Measurements from ENCODE around the gene FOXJ3.

FOXJ3 gene

DNA sequence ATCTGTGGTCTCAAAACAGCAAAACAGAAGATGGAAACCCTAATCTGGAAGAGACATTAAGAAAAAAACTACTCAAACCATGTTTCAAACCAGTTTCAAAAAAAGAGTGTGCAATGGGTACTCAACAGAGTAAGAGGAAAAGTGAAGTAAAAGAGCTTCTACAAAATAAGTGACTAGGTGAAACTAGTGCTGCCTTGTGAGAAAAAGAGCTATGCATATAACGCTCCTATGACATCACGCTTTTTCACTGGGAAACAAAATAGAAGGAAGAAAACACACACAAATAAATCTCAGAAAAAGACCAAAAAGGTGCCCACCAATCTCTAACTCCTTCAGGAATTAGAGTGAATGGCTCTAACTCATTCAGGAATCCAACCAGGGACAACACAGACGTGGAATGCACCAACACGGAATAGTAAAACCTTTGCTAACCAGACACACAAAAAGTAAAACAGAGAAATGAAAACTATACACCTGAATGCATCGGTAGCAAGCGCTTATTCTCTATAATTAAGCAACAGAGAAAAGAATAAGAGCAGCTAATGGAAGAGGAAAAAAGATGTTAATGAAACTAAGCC lies 1.3 kb downstream of the FOXJ3 start:
- DNase-seq = no peak

DNA sequence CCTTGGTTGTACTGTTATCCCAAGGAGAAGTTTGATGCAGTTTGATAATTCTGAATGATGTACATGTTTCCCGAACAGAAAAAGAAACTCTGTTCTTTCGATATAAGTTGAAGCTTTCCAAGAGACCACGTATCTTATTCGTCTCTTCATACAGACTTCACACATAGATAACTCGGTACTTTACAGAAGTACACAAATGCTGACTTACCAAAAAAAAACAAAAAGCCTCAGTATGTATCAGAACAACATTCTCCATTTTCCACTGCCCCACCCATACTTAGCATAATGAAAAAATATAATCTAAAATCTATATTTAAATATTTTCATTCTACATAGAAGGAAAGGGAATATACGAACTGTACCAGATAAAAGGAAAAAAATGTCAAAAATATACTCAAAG lies 2.2 kb downstream of the FOXJ3 start:
- no peak for DNase-seq

DNA sequence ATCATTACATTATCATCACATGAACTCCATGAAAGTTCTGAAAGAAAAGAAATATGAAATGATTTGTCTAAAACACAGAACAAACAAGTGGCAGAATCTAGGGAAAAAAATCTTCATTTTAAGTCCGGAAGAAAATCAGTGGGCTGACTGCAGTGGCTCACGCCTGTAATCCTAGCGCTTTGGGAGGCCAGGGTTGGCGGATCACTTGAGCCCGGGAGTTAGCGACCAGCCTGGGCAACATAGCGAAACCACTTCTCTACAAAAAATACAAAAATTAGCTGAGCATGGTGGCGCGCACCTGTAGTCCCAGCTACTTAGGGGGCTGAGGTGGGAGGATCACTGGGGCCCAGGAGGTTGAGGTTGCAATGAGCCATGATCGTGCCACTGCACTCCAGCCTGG lies 4.8 kb downstream of the FOXJ3 start:
- DNase-seq = no peak

DNA sequence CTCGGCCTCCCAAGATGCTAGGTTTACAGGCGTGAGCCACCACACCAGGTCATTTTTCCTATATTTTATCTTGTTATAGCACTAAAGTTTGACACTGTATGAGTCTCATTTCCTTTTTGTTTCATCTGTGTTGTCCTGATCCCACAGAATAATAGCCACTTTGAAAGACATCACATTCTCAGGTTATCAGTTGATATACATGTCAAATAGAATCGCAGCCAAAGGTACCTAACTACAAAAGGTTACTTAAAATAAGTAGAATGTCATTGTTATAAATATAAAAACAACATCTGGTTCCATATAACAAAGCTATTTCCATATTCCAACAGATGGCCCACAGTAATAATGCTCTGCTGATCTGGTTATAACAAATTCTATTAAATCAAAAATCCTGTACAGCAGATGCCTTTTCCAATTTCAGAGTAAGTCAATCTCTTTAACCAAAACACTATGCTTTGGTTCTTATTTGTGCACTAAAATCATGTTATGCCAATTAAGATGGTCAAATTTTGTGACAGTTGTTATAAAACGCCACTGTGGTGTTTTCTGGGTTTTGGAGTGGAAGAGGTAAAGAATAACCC lies 6.0 kb downstream of the FOXJ3 start:
- DNase-seq = no peak

DNA sequence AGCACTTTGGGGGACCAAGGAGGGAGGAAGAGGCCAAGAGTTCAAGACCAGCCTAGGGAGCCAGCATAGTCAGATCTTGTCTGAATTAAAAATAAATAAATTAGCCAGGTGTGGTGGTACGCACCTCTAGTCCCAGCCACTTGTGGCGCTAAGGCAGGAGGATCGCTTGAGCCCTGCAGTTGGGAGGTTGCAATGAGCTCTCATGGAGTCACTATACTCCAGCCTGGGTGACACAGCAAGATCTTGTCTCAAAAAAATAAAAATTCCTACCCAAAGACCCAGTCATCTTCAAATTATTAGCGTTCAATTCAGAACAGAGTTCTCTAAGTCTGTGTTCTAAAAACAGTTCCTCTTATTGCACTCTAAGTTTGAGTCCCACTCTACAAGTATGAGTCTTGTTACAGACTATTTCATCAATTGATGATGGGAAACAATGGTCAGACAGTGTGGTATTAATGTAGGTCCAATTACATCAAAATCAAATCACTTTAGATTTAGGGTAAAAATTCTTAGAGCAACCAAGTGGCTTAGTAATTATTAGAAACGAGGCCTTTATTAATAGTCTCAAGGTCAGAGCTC lies 6.9 kb downstream of the FOXJ3 start:
- DNase-seq = no peak

DNA sequence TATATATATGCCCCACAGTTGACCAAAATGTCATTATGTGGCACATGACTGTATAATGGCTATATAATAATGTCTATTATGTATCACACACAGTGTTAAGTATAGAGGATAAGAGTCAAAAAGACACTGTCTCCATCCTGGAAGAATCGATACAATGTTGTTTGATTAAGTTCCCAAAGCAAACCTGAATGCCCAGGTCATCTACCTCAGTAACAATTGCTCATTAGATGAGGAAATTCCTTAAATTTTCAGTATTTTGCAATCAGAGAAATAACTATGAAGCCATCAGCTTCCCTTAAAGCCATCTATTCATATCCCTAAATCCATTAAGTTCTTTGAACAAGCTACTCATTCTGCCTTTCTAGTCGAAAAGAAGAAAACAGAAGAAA lies 10.0 kb downstream of the FOXJ3 start:
- no peak for DNase-seq

DNA sequence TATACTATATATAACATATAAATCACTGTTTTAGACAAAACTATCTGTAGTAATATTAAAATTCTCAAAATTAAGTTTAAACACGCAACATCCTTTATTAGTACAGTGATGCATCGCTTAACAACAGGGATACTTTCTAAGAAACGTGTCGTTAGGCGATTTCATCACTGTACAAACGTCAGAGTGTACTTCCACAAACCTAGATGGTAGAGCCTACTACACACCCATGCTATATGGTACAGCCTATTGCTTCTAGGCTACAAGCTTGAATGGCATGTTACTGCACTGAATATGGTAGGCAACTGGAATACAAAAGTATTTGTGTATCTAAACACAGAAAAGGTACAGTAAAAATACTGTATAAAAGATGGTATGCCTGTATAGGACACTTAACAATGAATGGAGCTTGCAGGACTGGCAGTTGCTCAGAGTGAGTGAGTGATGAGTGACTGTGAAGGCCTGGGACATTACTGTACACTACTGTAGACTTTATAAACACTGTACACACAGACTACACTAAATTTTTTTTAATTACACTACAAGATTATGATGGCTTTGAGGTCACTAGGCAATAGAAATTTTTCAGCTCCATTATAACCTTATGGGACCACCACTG lies 10.5 kb downstream of the FOXJ3 start:
- DNase-seq = no peak

DNA sequence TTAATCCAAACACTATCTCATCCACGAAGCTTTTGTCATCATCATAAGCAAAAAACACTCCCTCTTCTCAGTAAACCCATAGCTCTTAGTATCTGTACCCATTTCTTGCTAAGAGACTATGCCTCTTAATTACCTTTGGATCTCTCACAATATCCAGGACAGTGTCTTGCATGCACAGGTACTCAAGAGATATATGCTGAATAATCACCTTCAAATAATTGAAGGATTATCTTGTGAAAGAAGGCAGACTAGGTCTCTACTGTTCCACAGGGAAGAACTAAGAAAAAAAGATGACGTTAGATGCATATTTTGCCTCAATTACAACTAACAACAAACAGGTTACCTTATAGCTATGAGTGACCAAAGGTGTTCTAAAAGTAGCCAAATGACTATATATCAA lies 11.5 kb downstream of the FOXJ3 start:
- no peak for DNase-seq

DNA sequence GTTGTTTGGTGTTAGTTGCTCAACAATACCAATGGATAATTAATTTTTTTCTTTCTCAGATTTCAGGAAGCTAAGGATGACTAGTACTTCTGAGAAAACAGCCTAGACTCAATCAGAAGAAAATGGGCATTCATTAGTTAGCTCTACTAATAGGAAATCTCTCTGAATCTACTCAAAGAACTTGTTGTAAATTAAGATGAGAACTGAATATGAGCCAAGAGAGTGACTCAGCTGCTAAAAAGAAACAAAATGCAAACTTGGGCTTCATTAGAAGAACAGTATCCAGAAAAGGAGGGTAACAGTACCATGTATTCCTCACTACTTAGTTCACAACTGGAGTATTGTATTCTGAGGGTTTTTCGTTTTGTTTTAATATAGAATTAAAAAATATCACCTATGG lies 12.5 kb downstream of the FOXJ3 start:
- DNase-seq = no peak

DNA sequence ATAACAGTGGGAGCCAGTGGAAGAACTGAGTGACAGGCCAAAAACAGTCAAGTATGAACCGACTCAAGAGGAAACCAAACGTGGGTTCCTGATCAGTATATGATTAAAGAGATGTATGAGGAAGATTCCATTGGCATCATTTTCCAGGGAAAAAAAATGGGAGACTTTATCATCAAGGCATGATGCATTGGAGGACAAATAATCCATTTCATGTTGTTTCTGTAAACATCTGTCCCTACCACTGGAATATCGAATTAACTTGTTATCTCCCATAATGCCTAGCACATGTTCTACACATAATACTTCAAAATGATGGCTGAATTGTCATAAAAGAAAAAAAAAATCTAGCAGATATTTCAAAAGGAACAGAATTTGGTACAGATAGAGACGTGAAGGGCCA lies 13.3 kb downstream of the FOXJ3 start:
- DNase-seq = no peak

DNA sequence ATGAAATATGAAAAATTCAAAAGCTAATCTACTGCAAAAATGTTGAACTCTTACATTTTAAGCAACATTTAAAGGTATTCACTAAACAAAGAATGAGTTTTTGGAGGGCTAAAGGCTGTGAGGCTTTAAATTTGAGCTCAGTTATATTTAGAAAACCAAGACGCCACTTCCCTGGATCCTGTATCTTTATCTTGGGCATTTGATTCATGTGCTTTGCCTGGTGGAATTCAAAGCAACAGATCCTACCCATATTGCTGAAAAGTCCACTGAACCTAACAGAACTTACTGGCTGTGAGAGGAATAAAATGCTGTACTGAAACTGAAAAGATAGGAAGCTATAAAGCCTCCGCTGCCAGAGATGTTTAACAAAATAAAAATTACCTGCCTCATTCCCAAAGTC lies 14.3 kb downstream of the FOXJ3 start:
- DNase-seq = no peak

DNA sequence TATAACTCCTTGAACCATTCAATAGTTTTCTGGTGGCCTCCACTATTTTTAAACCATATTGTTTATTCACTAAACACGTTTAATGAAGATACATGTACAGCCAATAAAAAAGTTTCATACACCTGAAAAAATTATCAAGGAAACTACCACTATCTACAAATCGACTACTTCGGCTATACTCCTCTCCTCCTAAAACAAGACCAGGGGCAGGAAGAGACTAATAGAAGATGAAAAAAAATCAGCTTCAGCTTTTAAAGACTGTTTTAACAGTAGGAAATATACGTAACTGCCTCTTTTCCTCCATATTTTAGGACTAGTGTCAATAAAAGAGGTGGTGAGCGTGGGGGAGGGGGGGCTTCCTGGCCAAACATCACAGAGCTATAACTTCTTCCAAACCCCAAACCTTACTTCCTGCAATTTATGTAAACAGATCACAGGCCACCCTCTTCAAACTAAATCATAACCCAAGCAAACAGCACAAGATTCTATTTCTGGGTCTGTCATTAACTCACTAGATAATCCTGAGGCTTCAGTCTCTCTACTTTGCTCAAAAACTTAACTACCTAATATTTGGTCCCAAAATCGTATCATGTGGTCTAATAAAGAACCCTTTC lies 15.1 kb downstream of the FOXJ3 start:
- no peak for DNase-seq

DNA sequence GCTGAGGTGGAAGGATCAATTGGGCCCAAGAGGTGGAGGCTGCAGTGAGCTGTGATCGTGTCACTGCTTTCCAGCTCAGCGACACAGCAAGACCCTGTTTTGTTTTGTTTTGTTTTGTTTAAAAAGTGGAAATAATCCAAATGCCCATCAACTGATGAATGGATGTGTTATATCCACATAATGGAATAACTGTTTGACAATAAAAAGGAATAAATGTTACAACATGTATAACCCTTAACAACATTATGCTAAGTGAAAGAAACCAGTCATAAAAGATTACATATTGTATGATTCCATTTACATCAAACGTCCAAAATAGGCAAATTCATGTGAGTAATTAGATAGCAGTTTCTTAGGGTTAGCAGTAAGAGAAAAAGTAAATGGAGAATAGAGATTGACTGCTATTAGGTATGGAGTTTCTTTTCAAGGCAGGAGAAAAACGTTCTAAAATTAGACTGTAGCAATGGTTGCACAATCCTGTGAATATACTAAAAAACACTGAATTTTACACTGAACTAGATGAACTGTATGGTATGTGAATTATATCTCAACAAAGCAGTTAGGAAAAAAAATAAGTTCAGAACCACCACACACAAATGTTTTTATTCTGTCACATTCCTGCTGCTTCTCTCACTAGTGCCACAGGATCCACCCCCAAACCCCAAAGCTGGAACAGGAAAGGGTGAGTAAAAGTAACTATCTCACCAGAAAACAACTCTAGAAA lies 15.7 kb downstream of the FOXJ3 start:
- DNase-seq = no peak

DNA sequence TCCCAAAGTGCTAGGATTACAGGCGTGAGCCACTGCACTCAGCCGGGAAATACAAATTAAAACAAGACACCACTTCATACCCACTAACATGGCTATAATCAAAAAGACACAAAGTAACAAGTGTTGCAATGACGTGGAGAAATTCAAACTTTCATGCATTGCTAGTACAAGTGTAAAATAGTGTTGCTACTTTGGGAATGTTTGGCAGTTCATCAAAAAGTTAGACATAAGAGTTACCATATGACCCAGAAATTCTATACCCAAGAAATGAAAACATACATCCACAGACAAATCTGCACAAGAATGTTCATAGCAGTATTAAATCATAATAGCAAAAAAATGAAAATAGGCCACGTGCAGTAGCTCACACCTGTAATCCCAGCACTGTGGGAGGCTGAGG lies 16.4 kb downstream of the FOXJ3 start:
- no peak for DNase-seq

DNA sequence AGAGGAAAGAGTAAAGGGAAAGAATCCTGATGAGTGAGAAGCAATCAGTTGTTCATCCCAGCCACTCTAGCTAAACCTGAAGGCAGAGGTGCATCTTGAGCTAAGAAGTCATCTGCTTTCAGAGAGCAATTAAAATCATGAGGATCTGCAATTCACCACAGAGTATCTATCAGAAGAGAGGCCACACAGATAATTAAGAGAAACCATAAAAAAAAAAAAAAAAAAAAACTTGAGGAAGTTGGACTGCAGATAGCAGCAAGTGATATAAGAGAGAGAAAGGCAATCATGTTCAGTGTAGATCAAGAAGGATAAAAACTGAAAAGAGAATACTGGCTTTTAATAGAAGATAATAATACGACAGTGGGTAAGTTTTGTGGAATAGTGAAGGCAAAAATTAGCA lies 17.7 kb downstream of the FOXJ3 start:
- DNase-seq = no peak

DNA sequence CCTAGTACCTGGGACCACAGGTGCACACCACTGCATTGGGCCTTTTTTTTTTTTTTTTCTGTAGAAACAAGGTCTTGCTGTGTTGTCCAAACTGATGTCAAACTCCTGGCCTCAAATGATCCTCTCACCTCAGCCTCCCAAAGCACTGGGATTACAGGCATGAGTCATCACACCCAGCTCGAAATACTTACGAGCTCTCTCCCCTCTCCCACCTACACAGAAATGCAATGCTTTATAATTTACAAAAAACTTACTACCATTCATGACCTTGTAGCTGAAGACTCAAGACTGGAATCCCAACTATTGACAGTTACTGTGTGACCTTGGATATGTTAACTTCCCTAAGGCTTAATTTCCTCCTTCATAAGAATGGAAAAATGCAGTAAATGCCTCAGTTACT lies 18.7 kb downstream of the FOXJ3 start:
- DNase-seq = no peak

DNA sequence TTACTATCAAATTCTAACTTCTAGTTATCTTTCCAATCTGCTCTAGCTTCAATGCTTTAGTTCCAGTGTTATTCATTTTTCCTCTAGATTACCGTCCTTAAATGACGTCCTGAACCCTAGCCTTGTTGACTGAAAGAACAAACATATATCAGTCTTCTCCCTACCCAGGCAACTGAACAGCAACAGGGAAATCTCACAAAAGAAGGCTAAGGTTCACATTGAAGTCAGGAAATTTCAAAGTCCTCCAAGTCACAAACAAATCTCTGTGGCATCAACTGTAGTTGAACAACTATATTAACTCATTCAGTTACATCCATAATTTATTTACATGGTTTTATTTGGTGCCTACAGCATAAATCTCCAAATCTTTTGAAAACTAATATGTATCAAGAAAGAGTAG lies 19.5 kb downstream of the FOXJ3 start:
- no peak for DNase-seq

DNA sequence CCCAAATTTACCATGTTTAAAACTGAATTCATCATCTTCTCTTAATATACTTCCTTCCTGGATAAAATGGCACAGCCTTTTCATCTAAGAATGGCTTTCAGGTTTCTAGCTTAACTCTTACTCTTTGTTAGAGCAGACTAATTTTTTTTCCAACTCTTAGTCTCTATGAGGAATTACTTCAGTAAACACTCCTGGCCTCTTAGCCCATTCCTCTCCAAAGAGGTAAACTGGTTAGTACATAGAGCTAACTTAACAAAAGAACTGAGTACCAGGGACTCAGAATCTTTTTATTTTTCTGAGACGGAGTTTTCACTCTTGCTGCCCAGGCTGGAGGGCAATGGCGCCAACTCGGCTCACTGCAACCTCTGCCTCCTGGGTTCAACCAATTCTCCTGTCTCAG lies 21.1 kb downstream of the FOXJ3 start:
- DNase-seq = no peak

DNA sequence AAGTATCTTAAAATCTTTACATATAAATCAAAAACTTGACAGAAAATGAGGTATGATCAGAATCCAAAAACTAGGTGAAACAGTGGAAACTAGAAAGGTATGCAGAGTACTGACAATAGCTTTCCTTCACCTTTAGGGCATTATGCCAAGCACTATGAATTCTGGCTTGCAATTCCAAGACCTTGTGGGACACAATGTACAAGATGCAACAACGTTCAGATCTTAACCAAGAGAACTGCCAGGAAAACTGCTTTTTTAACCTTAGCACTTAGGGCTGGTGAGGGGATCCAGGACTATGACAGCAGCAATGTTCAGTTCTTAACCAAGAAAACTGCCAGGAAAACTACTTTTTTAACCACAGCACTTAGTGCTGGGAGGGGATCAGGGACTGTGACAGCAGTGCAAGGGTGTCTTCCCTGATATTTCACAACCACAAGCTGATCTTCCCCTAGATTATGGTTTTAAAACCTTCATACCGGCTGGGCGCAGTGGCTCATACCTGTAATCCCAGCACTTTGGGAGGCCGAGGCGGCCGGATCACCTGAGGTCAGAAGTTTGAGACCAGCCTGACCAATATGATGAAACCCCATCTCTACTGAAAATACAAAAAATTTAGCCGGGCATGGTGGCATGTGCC lies 22.3 kb downstream of the FOXJ3 start:
- DNase-seq = no peak

DNA sequence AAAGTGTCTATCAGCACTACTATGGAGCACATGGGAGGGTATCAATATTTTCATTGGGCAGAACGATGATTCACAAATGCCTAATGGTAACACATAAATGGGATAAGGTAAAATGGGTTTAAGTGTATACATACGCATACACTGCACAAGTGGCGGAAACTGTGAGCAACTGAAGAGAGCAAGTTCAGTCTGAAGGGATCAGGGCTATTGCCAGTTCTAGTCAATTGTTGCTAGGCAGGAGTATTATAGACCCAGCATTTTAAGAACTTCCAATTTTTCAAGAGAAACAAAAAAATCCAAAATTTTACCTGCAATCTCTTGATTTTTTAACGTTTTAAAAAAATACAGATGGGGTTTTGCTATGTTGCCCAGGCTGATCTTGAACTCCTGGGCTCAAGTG lies 23.1 kb downstream of the FOXJ3 start:
- no peak for DNase-seq

DNA sequence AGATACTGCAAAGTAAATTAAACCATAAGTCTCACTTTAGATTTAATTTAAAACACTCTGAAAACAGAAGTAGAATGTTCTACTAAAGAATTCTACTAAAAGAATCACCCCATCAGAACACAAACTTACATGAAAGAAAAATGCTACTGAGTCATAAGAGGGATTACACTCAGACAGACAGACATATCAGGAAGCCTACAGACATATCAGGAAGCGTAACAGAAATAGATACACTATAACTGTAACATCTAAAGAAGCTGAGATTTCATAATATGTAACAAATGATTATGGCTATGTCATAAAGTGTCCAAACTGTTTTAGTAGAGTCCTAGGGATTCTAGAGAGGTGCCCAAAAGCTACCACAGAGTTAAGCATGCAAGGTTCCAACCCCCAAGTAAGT lies 23.9 kb downstream of the FOXJ3 start:
- no peak for DNase-seq

DNA sequence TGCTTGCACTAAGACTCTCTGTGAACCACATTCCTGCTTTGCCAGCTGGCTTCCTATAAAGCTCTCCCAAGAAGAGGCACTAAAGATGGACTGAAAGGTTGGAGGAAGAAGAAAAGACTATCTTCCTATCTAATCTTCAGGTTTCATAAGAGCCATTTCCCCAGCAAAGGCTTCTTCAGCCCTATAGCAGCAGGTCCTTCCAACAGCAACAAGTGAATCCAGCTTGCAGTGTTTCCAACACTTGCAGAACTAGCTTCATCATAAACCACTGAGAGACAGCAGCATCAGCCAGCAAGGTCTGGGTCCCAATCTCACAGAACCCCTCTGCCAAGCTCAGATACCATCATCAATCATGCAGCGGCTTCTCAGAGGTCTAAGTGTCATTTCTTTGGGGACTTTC lies 28.1 kb downstream of the FOXJ3 start:
- no peak for DNase-seq

DNA sequence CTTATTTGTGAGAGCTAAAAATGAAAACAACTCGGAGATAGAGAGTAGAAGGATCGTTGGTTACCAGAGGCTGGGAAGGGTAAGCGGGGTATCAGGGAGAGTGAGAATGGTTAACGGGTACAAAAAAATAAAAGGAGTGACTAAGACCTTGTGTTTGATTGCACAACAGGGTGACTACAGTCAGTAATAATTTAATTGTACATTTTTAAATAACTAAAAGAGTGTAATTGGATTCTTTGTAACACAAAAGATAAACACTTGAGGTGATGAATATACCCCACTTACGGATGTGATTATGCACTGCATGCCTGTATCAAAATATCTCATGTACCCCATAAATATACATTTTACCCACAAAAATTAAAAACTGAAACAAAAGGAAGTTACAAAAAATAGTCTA lies 29.4 kb downstream of the FOXJ3 start:
- DNase-seq = no peak

Data from NCI-H1105 (cell line).